Muscle of arm (tissue), 14 donors: ENCODE data around the gene BOD1. TPM values are rescaled to one million over a fixed set of nuclear protein-coding genes. Genes with fewer than 3 reads are reported as not detected.

Source experiments
- DNase-seq: peaks from one replicate; pipeline ENCODE4 v3.0.0-alpha.2; 2013
- long read RNA-seq, 11 donors: transcript quantifications; one replicate each; lab custom pipeline, GENCODE V29; 2026
- polyA plus RNA-seq, 12 donors: library from polyadenylated mRNA; unstranded; fragments of 120-200 nt; gene quantifications; one replicate each; pipeline ENCODE4 v1.2.1, GENCODE V29; 2013; ENCODE audit not compliant: insufficient read length in 12 of 12

Gene BOD1
- polyA plus RNA-seq: 10 to 100 TPM in 11 of 12 donors, not detected in 1; 72.0 to 92.7 (median 81.7) TPM
- long read RNA-seq, donor 1, transcript BOD1-202 (4 exons, 1,562 nt): major isoform, 19 of 34 reads
- long read RNA-seq, donor 1, partial matches to known transcripts: 6 of 34 reads
- long read RNA-seq, donor 1, other reads (novel, unspliced or antisense): 0 of 34 reads
- long read RNA-seq, donor 2, transcript BOD1-202 (4 exons, 1,562 nt): major isoform, 48 of 57 reads
- long read RNA-seq, donor 2, partial matches to known transcripts: 0 of 57 reads
- long read RNA-seq, donor 2, other reads (novel, unspliced or antisense): 0 of 57 reads
- long read RNA-seq, donor 3, transcript BOD1-202 (4 exons, 1,562 nt): major isoform, 13 of 17 reads
- long read RNA-seq, donor 3, partial matches to known transcripts: 0 of 17 reads
- long read RNA-seq, donor 3, other reads (novel, unspliced or antisense): 0 of 17 reads
- long read RNA-seq, donor 4, transcript BOD1-202 (4 exons, 1,562 nt): major isoform, 10 of 16 reads
- long read RNA-seq, donor 4, partial matches to known transcripts: 0 of 16 reads
- long read RNA-seq, donor 4, other reads (novel, unspliced or antisense): 0 of 16 reads
- long read RNA-seq, donor 5, transcript BOD1-206 (2 exons, 814 nt): minor isoform, 6 of 42 reads
- long read RNA-seq, donor 5, transcript BOD1-202 (4 exons, 1,562 nt): major isoform, 33 of 42 reads
- long read RNA-seq, donor 5, partial matches to known transcripts: 0 of 42 reads
- long read RNA-seq, donor 5, other reads (novel, unspliced or antisense): 0 of 42 reads
- long read RNA-seq, donor 6, transcript BOD1-202 (4 exons, 1,562 nt): major isoform, 10 of 11 reads
- long read RNA-seq, donor 6, partial matches to known transcripts: 0 of 11 reads
- long read RNA-seq, donor 6, other reads (novel, unspliced or antisense): 0 of 11 reads
- long read RNA-seq, donor 7, transcript BOD1-202 (4 exons, 1,562 nt): major isoform, 13 of 16 reads
- long read RNA-seq, donor 7, partial matches to known transcripts: 0 of 16 reads
- long read RNA-seq, donor 7, other reads (novel, unspliced or antisense): 0 of 16 reads
- long read RNA-seq, donor 8, transcript BOD1-202 (4 exons, 1,562 nt): major isoform, 33 of 44 reads
- long read RNA-seq, donor 8, transcript BOD1-206 (2 exons, 814 nt): minor isoform, 6 of 44 reads
- long read RNA-seq, donor 8, partial matches to known transcripts: 0 of 44 reads
- long read RNA-seq, donor 8, other reads (novel, unspliced or antisense): 0 of 44 reads
- long read RNA-seq, donor 9, transcript BOD1-202 (4 exons, 1,562 nt): major isoform, 15 of 17 reads
- long read RNA-seq, donor 9, partial matches to known transcripts: 0 of 17 reads
- long read RNA-seq, donor 9, other reads (novel, unspliced or antisense): 0 of 17 reads
- long read RNA-seq, donor 10, transcript BOD1-202 (4 exons, 1,562 nt): major isoform, 23 of 32 reads
- long read RNA-seq, donor 10, partial matches to known transcripts: 0 of 32 reads
- long read RNA-seq, donor 10, other reads (novel, unspliced or antisense): 0 of 32 reads
- long read RNA-seq, donor 11, transcript BOD1-202 (4 exons, 1,562 nt): major isoform, 40 of 51 reads
- long read RNA-seq, donor 11, partial matches to known transcripts: 5 of 51 reads
- long read RNA-seq, donor 11, other reads (novel, unspliced or antisense): 0 of 51 reads

DNA sequence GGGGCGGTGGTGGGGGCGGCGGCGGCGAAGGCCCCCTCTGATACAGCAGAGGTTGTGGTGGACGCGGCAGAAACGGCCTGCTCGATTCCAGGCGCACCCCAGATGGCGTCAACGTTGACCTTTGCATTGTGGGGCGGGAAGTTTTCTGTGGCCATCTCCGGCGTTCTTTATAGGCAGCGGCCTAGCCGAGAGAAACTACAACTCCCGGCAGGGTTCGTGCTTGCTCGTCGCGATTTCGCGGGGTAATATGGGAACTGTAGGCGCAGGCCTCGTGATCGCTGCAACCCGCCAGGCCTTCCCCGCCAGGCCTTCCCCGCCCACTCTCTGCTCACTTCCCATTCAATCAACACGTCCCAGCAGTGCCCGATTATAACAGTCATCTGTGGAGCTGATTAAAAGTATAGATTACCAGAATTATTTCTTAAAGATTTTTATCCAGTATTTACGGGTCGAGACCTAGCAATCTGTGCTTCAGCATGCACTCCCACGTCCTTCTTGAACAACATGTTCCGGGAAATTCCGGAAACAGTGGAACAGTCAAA, at the start of gene BOD1:
TSS of gene BOD1 (minus strand) at position 74 of the 542 bp plus-strand sequence. CDS start 214 bp downstream, outside the sequence.
- DNase-seq: peak; percentile 97

DNA sequence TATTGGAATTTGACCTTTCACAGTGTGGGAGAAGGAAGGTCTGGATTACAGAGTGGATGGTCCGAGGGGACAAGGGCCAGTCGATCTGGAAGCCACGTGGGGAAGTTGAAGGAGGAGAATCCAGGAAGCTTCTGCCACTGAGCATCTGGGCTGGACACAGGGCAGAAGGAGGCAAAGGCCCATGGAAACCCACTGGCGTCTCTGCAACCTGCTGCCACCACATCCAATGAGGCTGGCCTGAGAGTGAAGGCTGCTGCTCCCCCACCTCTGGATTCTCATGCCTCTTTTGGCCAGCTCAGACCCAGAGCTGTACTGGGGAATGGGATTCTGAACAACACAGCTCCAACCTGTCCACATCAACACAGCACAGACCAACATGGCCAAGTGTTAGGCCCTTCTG, 48.9 kb upstream of the BOD1 start:
- no peak for DNase-seq

DNA sequence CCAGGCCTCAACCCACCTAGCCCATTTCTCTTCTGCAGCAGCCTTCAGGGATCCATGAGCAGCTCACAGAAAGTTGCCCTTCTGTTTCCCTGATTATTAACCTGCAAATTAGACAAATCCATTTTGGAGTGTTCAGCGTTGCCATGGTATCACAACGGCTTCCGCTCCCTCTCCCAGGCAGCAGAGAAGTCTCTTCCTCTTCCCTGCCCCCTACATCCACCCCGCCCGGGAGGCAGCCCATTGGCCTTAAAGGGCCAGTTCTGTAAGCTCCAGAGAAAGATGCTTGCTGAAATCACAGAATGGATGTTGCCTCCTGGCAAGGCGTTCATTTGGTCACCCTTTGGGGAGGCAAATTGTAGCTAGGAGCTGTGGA, 47.7 kb upstream of the BOD1 start:
- DNase-seq: no peak

DNA sequence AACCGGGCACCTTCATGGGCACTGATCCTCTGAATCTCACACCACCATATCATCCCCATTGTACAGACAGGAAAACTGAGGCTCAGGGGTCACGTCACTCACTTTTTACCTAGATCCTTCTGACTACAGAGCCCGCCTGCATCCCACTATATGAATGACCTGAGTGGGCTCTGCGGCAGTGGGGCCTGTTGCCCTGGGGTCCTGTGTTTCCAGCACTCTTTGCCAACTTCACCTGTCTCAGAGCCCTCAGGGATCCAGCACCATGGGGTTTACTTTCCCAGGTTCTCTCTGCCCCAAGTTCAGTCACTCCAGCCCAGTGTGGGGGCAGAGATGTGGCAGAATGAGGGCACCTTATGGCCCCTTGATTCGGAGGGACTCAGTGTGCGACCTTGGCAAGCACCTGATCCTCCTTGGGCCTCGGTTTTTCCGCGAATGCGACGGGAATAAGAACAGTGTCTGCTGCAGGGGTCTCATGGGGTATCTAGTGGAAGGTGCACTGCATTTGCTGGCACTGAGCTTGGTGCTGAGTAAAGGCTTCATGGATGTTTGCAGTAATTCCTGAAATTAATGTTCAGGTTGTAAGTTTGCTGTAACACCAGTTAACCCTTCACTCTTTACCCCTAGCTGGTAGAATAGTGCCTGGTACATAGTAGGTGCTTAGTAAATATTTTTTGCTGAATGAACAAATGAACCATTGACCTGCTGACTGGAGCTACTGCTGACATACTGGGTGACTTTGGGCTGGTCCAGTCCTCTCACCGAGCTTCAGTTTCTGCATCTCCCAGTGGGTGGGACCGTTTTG, 47.1 kb upstream of the BOD1 start:
- no peak for DNase-seq

DNA sequence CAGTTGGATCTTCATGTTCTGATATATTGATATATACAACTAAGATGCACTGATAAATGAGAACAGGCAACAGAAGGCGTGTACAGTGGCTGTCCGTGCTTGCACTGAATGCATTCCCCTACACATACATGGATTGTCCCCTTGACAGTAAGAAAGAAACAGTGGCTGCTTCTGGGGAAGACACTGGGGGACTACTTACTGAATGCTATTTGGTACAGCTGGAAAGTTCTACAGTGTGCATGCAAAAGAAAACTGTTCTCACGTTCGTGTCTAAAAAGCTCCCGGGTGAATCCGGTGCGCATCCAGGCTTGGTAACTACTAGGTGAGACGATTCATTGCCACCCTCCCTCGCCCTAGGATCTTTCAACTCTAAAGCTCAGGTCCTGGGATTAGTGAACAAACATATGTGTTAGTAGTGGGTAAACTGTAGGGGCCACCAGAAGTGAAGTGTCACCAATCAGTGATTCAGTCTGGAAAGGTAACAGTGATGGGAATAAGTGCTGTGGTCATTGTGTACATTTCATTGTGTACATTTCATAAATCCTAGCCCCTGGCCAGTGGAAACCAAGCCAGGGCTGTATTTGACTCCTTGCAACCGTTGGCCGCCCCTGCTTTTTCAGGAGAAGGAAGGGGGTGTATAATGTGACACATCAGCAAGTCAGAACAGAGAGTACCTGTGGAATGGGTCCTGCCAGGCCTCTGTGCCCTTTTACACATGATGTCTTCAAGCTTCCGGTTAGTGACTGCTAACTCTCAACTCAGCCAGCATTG, 46.3 kb upstream of the BOD1 start:
- DNase-seq: no peak

DNA sequence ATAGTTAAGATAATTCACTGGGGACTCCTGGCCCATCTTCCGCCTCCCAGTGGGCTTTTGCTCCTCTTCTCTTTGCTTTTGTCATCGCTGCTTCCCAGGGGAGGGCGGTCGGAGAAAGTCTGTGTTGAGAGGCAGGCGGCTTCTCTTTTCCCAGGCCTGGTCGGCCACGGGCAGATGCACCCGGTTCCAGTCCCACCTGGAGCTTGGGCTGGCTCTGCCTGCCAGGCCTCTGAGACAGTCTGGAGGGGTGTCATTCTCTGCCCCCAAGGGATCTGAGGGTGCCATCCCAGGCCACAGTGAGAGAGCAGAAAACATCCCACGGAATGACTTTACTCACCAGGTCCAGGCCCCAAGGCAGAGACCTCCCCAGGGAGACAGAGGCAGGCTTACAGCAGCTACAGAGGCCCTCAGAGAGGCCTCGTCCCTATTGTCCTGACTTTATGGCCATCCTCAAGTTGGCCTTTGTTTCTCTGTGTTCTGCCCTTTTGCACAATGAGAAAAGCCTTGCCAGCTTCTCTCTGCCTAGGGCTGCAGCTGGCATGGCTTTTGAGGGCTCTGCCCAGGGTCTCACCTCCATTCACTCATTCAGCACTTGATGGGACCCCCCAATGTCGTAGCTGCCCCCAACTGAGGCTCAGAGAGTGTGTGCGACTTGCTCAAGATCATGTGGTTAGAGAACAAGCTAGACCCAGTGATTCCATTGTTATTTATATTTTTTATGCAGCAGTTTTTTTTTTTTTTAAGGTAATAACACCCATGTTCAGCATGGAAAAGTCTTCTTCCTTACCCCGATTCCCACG, 44.2 kb upstream of the BOD1 start:
- no peak for DNase-seq

DNA sequence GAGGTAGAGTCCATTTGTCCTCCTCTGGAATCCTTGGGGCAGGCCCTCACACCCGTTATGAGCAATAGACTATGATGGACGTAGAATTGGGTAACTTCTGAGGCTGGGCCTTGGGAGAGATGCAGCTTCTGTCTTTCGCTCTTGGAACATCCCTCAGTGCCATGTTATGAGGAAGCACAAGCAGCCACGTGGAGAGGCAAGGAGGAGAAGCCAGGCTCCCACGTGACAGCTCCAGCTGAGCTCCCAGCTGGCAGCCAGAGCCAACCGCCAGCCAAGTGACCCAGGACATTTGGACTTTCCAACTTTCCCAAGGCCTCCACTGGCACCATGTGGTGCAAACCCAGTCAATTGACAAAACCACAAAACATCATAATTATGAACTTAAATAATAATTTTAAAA, 43.0 kb upstream of the BOD1 start:
- DNase-seq: no peak

DNA sequence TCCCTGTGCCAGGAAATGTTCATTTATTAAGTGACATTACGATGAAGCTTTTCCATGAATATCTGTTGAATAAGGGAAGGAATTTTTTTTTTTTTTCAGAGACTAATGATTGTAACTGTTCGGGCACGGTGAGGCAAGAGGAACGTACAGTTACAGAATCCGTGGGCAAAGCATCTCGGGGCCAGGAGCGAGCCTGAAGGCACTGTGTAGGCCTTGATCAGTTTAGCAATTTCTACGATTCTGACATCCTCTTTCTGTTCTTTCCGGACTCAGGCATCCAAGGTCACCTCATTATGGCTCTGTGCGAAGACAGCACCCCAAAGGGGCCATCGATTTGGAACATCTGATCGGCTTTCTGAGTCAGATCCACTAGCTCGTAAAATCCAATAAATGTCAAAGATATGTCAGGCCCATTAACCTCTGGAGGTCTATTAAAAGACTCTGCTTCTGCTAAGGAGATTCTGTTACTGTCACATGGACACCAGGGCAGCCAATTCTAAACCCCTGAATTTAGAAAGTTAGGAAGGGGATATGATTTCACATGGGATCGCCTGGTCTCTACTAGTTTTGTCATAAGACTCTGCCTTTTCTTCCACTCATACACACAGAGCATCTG, 41.4 kb upstream of the BOD1 start:
- DNase-seq: no peak

DNA sequence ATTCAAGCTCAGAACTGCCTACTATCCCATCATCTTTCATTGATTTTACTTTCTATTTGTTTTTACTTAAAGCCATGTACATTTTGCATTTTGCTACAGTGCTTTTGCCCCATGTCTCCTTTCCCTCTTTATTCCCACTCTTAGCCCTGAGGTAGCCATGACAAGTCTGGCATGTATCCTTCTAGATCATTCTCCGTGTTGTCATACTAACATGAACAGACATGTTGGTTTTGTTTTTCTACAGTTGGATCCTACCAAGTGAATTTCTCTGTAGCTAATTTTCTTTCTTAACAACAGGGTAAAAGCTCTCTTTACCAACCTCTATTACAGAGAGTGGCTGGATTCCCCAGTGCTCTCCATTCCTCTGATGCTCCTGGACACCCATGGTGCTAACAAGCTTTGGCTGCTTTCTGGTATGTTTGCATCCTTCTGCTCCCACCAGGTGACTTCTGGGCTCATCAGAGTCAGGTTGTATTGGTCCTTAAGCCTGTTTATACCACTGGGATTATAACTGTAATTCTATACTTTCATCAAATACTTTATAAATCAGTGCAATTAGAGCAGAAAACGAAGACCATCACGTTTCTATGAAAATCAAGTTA, 38.8 kb upstream of the BOD1 start:
- DNase-seq: no peak

DNA sequence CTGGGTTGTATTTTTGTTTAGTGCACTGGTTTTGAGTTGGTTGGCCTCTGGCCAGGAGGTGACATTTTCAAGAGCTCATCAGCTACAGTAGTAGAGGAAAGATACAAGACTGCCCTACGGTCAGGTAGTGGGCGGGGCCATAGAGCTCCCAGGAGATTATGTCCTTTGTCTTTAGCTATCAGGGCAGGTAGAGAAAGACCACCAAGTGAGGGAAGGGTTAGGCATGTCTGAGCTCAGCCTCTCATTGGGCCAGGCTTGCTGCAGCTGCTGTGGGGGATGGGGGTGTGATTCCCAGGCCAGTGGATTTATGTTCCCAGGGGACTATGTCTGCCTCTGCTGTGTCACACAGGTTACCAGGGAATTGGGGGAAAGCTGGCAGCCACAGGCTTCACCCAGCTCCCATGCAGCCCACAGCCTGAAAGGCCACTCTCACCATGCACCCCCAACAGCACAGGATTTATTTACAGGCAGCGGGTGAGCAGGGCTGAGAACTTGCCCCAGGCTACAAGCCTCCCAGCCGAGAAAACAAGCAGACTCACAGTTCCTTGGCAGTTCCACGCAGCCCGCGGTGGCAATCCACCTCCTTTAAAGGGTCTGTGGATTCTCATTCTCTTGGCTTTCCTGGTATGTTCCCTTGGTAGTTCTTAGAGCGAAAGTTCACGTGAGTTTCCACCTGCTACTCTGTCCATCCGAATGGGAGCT, 37.5 kb upstream of the BOD1 start:
- DNase-seq: no peak

DNA sequence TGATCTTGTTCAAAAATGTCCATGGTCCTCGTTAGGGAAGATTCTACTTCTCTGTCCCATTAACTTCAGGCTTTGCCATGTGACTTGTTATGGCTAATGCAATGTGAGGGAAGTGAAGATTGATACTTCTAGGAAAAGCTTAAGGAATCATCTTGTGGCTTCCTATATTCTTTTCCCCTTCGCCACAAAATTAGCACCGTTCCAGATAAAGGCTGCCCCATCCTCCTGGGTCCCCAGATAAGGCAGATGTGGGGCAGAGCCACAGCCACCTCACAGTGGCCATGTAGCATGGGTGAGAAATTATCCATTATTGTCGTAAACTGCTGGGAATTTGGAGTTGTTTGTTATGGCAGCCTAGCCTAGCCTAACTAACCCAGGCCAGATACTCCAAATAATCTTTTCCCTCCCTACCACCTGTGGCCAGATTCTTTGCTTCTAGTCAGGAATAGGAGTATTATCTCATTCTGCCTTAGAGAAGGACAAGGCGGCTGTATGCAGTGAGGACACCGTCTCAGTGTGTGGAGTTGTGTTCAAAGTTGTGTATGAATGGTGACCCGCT, 31.9 kb upstream of the BOD1 start:
- DNase-seq: no peak

DNA sequence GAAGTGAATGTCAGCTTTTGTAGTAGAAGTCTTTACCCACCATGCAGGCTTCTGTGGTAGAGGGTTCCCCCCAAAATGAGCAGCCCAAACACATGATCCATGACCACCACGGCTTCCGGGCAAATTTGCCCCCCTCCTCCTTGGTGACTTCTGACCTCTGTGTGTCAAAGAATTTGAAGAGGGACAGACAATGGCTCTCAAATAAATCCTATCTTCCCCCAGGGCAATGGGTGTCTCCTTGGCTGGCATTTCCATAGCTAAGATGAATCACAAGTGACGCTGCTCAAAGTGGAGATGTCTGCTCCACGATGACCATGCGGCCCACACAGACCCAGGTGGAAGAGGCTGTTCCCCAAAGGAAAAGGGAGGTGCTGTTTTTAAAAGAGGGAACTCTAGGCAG, 30.2 kb upstream of the BOD1 start:
- no peak for DNase-seq

DNA sequence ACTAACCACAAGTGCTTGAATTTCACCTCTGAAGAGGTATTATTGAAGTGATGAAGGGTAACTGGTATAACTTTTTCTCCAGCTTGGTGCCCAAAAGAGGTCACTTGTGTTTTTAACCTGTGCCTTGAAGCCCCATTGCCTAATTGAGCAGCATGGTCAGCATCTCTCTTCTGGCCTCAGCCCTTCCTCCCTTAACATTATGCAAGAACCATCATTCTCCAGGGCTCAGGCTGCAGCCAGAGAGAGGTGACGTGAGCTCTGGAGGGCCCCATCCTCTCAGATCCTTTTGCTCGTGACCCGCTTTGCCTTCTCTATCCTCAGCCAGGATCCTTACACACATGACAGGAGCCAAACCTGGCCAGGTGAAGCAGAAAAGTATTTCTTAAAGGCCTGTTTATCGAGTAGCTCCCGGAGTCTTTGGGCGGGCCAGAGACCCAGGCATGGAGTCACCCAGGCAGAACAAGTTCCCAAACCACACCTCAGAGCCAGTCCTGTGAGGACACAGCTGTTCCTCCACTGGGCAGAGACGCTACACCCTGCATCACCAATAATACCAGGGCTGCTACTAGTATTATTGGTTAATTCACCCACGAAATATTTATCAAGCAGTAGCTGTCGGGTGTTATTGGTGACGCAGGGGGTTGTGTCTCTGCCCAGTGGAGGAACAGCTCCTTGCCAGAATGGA, 29.6 kb upstream of the BOD1 start:
- DNase-seq: no peak

DNA sequence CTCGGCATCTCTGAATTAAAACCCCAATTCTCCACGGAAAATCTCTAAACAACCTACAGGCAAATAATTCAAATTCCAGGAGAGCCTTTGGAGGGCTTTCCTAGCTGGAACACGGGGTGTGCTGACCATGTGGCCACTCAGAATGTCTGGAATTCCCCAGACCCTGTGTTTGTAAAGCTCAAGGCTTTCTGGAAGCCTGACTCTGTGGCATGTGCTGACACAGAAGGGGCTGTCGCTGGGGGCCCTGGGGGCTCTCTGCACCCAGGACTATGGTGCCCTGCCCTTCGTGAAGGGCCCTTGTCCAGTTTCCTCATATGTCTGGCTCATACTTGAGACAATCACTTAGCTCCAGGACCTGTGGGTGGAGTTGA, 29.0 kb upstream of the BOD1 start:
- no peak for DNase-seq

DNA sequence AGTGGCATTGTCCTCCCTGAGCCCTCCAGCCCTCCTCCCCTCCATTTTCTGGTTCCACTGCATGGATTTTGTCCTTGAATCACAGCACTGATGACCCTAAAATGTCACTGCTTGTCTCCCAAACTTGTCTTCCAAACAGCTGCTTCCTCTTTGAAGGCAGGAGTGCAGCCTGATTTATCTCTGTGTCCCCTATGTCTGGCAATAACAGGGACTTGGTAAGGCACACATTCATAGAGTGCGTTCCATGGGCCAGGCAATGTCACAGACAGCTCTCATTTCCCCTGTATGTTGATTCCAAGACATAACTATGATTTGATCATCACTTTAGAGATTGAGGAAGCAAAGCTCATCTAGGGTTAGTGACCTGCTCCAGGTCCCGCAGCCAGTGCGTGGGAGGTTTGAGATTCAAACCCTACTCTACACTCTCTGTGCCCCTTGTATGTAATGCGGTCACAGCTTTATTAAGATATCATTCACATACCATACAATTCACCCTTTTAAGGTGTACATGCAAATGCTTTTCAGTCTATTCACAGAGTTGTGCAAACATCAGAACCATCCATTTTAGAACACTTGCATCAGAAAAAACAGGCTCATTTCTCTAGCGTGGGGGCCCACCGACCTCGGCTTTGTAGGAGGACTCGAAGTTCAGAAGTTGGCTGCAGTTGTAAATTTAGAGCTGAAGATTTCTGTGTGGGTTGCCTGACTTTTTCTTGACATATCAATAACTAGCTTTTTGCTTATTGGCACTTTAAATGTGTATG, 28.4 kb upstream of the BOD1 start:
- DNase-seq: no peak
